ENCODE data around the gene XRCC1. TPM values are rescaled to one million over a fixed set of nuclear protein-coding genes. Genes with fewer than 3 reads are reported as not detected.

XRCC1 gene
- total and polyA plus RNA-seq, 2 donors from 2014 or later = 19.3 to 24.5 TPM

GRCh38 chr19:43575955-43576878 lies 890 bp upstream of the XRCC1 start:
- H3K9me3 ChIP-seq (ENCODE audit: control insufficient read depth in 2 of 3, insufficient read depth in 1 of 3, low read length in 3 of 3) = no peaks in the 10 kb centered on the region
- H3K4me1 ChIP-seq (ENCODE audit: control insufficient read depth in 2 of 3, insufficient read depth in 2 of 3, low read depth in 1 of 3, low read length in 3 of 3) = peaks cover 0 to 16% (median 8%) of the 10 kb centered on the region in 3 donors
- FAIRE-seq = no peak
- peak in 2 of 5 donors; percentile 74 to 76 for DNase-seq
- peak overlapping the region; percentile 23 to 62 (median 60) for H3K4me3 ChIP-seq (ENCODE audit: low read length in 3 of 3)
- peak overlapping the region in 1 of 2 donors; percentile 51 for H3K27ac ChIP-seq (ENCODE audit: low read depth in 2 of 2, low read length in 2 of 2)
- no peak for TF ChIP-seq CTCF (IDR thresholded peaks at IDR 0.05; ENCODE audit: borderline replicate concordance, extremely low read depth, insufficient read depth)
- intact Hi-C loops (cut with DNase I) = no loop called here
- peak overlapping the region in 1 of 3 donors; percentile 31 for H3K9ac ChIP-seq (ENCODE audit: low read length in 3 of 3)
- peaks cover 0 to 6% (median 0%) of the 10 kb centered on the region in 3 donors for H3K36me3 ChIP-seq (ENCODE audit: control insufficient read depth in 2 of 3, insufficient read depth in 3 of 3, low read length in 3 of 3)
- no peaks in the 10 kb centered on the region for H3K27me3 ChIP-seq (ENCODE audit: control insufficient read depth, insufficient read depth, low read length)

- FAIRE-seq = no peak
- intact Hi-C loops (cut with DNase I) = no loop called here
- peak in 2 of 5 donors; percentile 39 to 60 for DNase-seq
- Histone ChIP-seq H3K27me3 (ENCODE audit: control insufficient read depth, insufficient read depth, low read length) (no peaks in the 10 kb centered on the region), H3K9me3 (ENCODE audit: control insufficient read depth in 2 of 3, insufficient read depth in 1 of 3, low read length in 3 of 3) (no peaks in the 10 kb centered on the region), H3K36me3 (ENCODE audit: control insufficient read depth in 2 of 3, insufficient read depth in 3 of 3, low read length in 3 of 3) (peaks cover 0 to 6% (median 0%) of the 10 kb centered on the region in 3 donors), H3K27ac (ENCODE audit: low read depth in 2 of 2, low read length in 2 of 2) (peak overlapping the region; percentile 62 to 65), H3K4me1 (ENCODE audit: control insufficient read depth in 2 of 3, insufficient read depth in 2 of 3, low read depth in 1 of 3, low read length in 3 of 3) (peaks cover 0 to 8% (median 5%) of the 10 kb centered on the region in 3 donors), H3K4me3 (ENCODE audit: low read length in 3 of 3) (peak overlapping the region; percentile 76 to 98 (median 89)), H3K9ac (ENCODE audit: low read length in 3 of 3) (peak overlapping the region; percentile 69 to 94 (median 74))
- no peak for TF ChIP-seq CTCF (IDR thresholded peaks at IDR 0.05; ENCODE audit: borderline replicate concordance, extremely low read depth, insufficient read depth)
Measured at GRCh38 chr19:43574424-43575155, 737 bp downstream of the XRCC1 start.

GRCh38 chr19:43572171-43572588 lies 3.1 kb downstream of the XRCC1 start:
- H3K4me1 ChIP-seq (ENCODE audit: control insufficient read depth in 2 of 3, insufficient read depth in 2 of 3, low read depth in 1 of 3, low read length in 3 of 3) = peaks cover 0 to 8% (median 5%) of the 10 kb centered on the region in 3 donors
- no peaks in the 10 kb centered on the region for H3K27me3 ChIP-seq (ENCODE audit: control insufficient read depth, insufficient read depth, low read length)
- no peak for TF ChIP-seq CTCF (IDR thresholded peaks at IDR 0.05; ENCODE audit: borderline replicate concordance, extremely low read depth, insufficient read depth)
- no peak overlapping the region for H3K27ac ChIP-seq (ENCODE audit: low read depth in 2 of 2, low read length in 2 of 2)
- H3K4me3 ChIP-seq (ENCODE audit: low read length in 3 of 3) = no peak overlapping the region
- H3K9ac ChIP-seq (ENCODE audit: low read length in 3 of 3) = no peak overlapping the region
- DNase-seq (no peak), FAIRE-seq (no peak)
- intact Hi-C loops (cut with DNase I) = no loop called here
- no peaks in the 10 kb centered on the region for H3K9me3 ChIP-seq (ENCODE audit: control insufficient read depth in 2 of 3, insufficient read depth in 1 of 3, low read length in 3 of 3)
- peaks cover 0 to 6% (median 0%) of the 10 kb centered on the region in 3 donors for H3K36me3 ChIP-seq (ENCODE audit: control insufficient read depth in 2 of 3, insufficient read depth in 3 of 3, low read length in 3 of 3)

All from kidney (tissue), 14 donors.